ENCODE results near the gene CFP. TPM values are rescaled to one million over a fixed set of nuclear protein-coding genes. Genes with fewer than 3 reads are reported as not detected.

CFP gene
- total and polyA plus RNA-seq, 8 donors, result 4.2 to 25.4 (median 6.3) TPM

GRCh38 chrX:47613082-47613481 is 16.6 kb downstream of the CFP start:
- DNase-seq, result no peak
- Histone ChIP-seq H3K27me3 (no peaks in the 10 kb centered on the region), H3K36me3 (no peaks in the 10 kb centered on the region)

GRCh38 chrX:47612418-47612817 is 17.3 kb downstream of the CFP start:
- no peak overlapping the region for H3K4me3 ChIP-seq
- DNase-seq, result no peak
- H3K36me3 ChIP-seq, result no peaks in the 10 kb centered on the region
- no peak for TF ChIP-seq CTCF (IDR thresholded peaks at IDR 0.05)
- H3K9me3 ChIP-seq, result no peaks in the 10 kb centered on the region
- ATAC-seq, result no peak
- H3K27ac ChIP-seq, result no peak overlapping the region
- peaks cover 0 to 4% of the 10 kb centered on the region in 2 donors for H3K4me1 ChIP-seq
- intact Hi-C loops (cut with DNase I), result no loop called here
- no peaks in the 10 kb centered on the region for H3K27me3 ChIP-seq

More at GRCh38 chrX:47613082-47613481, 16.6 kb downstream of the CFP start:
- intact Hi-C loops (cut with DNase I), result no loop called here
- Histone ChIP-seq H3K9me3 (no peaks in the 10 kb centered on the region), H3K4me3 (no peak overlapping the region), H3K4me1 (peaks cover 0 to 4% of the 10 kb centered on the region in 2 donors), H3K27ac (no peak overlapping the region)
- no peak for ATAC-seq
- TF ChIP-seq CTCF (IDR thresholded peaks at IDR 0.05), result no peak

- Histone ChIP-seq H3K27me3 (no peaks in the 10 kb centered on the region), H3K9me3 (no peaks in the 10 kb centered on the region), H3K4me1 (peaks cover 0 to 4% of the 10 kb centered on the region in 2 donors), H3K4me3 (no peak overlapping the region), H3K36me3 (no peaks in the 10 kb centered on the region), H3K27ac (no peak overlapping the region)
- intact Hi-C loops (cut with DNase I), result no loop called here
- no peak for DNase-seq
- TF ChIP-seq CTCF (IDR thresholded peaks at IDR 0.05), result no peak
- no peak for ATAC-seq
Observed at GRCh38 chrX:47611926-47612325, 17.8 kb downstream of the CFP start.

GRCh38 chrX:47611489-47611888 is 18.2 kb downstream of the CFP start:
- H3K4me1 ChIP-seq, result peaks cover 0 to 4% of the 10 kb centered on the region in 2 donors
- no peaks in the 10 kb centered on the region for H3K36me3 ChIP-seq
- DNase-seq, result no peak
- no peak overlapping the region for H3K4me3 ChIP-seq
- no peak for TF ChIP-seq CTCF (IDR thresholded peaks at IDR 0.05)
- intact Hi-C loops (cut with DNase I), result no loop called here
- H3K27me3 ChIP-seq, result no peaks in the 10 kb centered on the region
- H3K27ac ChIP-seq, result no peak overlapping the region
- H3K9me3 ChIP-seq, result no peaks in the 10 kb centered on the region
- no peak for ATAC-seq

- intact Hi-C loops (cut with DNase I), result no loop called here
- H3K36me3 ChIP-seq, result no peaks in the 10 kb centered on the region
- DNase-seq, result no peak
- no peak overlapping the region for H3K4me3 ChIP-seq
- H3K27me3 ChIP-seq, result no peaks in the 10 kb centered on the region
- peaks cover 0 to 4% of the 10 kb centered on the region in 2 donors for H3K4me1 ChIP-seq
- H3K27ac ChIP-seq, result no peak overlapping the region
- no peak for ATAC-seq
- TF ChIP-seq CTCF (IDR thresholded peaks at IDR 0.05), result no peak
- no peaks in the 10 kb centered on the region for H3K9me3 ChIP-seq
Observed at GRCh38 chrX:47610511-47610910, 19.2 kb downstream of the CFP start.
